WTC11 (cell line): ENCODE data around the gene HPN. TPM values are rescaled to one million over a fixed set of nuclear protein-coding genes. Genes with fewer than 3 reads are reported as not detected.

Experiments used
- ATAC-seq: fragments of 200-7000 bp; cut with Tn5 transposase; 2 replicates; pipeline ENCODE4 v1.10.0; 2021; ENCODE audit warnings: mild to moderate bottlenecking, moderate library complexity
- CTCF ChIA-PET: fragments of 300-600 bp; sonication (Branson Sonifier 250); formaldehyde crosslinking; loops from one replicate; lab custom pipeline; 2021; ENCODE audit warnings: antibody characterized with exemption; lab: Charles Lee
- POLR2A ChIA-PET: fragments of 350-600 bp; sonication (Branson Sonifier 250); formaldehyde crosslinking; loops from one replicate; lab custom pipeline; 2021; ENCODE audit warnings: antibody characterized with exemption; lab: Charles Lee
- DNase-seq: peaks from one replicate; pipeline ENCODE4 v3.0.0; 2021; ENCODE audit warnings: low spot score
- H3K27ac Mint-ChIP-seq: 2 replicates; pipeline ENCODE4 v1.8.0; 2021; ENCODE audit warnings: mixed read lengths
- H3K27me3 Mint-ChIP-seq: 2 replicates; pipeline ENCODE4 v1.8.0; 2021; ENCODE audit warnings: low read depth, mild to moderate bottlenecking, moderate library complexity, mixed read lengths
- H3K36me3 Mint-ChIP-seq: 2 replicates; pipeline ENCODE4 v1.8.0; 2021; ENCODE audit warnings: mixed read lengths
- H3K4me1 Mint-ChIP-seq: 2 replicates; pipeline ENCODE4 v1.8.0; 2022; ENCODE audit warnings: mixed read lengths
- H3K4me3 Mint-ChIP-seq: 2 replicates; pipeline ENCODE4 v1.8.0; 2021; ENCODE audit warnings: mild to moderate bottlenecking, moderate library complexity, mixed read lengths
- H3K9me3 Mint-ChIP-seq: 2 replicates; pipeline ENCODE4 v1.8.0; 2021; ENCODE audit warnings: mixed read lengths
- ARID4B ChIP-seq: sonication (generic); formaldehyde crosslinking; IDR thresholded peaks from 2 replicates; pipeline ENCODE4 v1.8.0; 2023; ENCODE audit warnings: missing genetic modification reagents, mild to moderate bottlenecking, borderline replicate concordance
- ATF3 ChIP-seq: sonication (generic); formaldehyde crosslinking; conservative IDR thresholded peaks from 2 replicates; pipeline ENCODE4 v1.8.1; 2022; ENCODE audit warnings: mild to moderate bottlenecking, missing genetic modification reagents
- ATF6 ChIP-seq: sonication (generic); formaldehyde crosslinking; IDR thresholded peaks from 2 replicates; pipeline ENCODE4 v1.8.1; 2023; ENCODE audit warnings: mild to moderate bottlenecking, missing genetic modification reagents
- CREM ChIP-seq: sonication (generic); formaldehyde crosslinking; IDR thresholded peaks from 2 replicates; pipeline ENCODE4 v1.8.1; 2022; ENCODE audit warnings: mild to moderate bottlenecking, missing genetic modification reagents, moderate library complexity
- E2F5 ChIP-seq: sonication (generic); formaldehyde crosslinking; IDR thresholded peaks from 2 replicates; pipeline ENCODE4 v1.8.1; 2022; ENCODE audit warnings: mild to moderate bottlenecking, moderate library complexity, missing genetic modification reagents
- FOXK1 ChIP-seq: sonication (generic); formaldehyde crosslinking; IDR thresholded peaks from 2 replicates; pipeline ENCODE4 v1.8.0; 2022; ENCODE audit warnings: mild to moderate bottlenecking, moderate library complexity, missing genetic modification reagents
- HMGXB4 ChIP-seq: sonication (generic); formaldehyde crosslinking; IDR thresholded peaks from 2 replicates; pipeline ENCODE4 v1.8.1; 2023; ENCODE audit warnings: mild to moderate bottlenecking, moderate library complexity, missing genetic modification reagents
- JAZF1 ChIP-seq: fragments of 250-450 bp; sonication (Bioruptor Pico); IDR thresholded peaks from 2 replicates; pipeline ENCODE4 v1.9.0; 2021; ENCODE audit warnings: moderate library complexity, mild to moderate bottlenecking, inconsistent platforms
- NR1H2 ChIP-seq: sonication (generic); formaldehyde crosslinking; IDR thresholded peaks from 2 replicates; pipeline ENCODE4 v1.9.0; 2021; ENCODE audit warnings: mild to moderate bottlenecking, moderate library complexity, missing genetic modification reagents
- PRDM15 ChIP-seq: sonication (generic); formaldehyde crosslinking; IDR thresholded peaks from 2 replicates; pipeline ENCODE4 v1.8.0; 2022; ENCODE audit warnings: missing genetic modification reagents
- PRRX2 ChIP-seq: fragments of 250-450 bp; sonication (Bioruptor Pico); IDR thresholded peaks from 2 replicates; pipeline ENCODE4 v1.8.0; 2021; ENCODE audit warnings: mild to moderate bottlenecking
- RELA ChIP-seq: sonication (generic); formaldehyde crosslinking; IDR thresholded peaks from 2 replicates; pipeline ENCODE4 v1.8.1; 2022; ENCODE audit warnings: missing genetic modification reagents, mild to moderate bottlenecking, borderline replicate concordance
- SOX15 ChIP-seq: fragments of 250-450 bp; sonication (Bioruptor Pico); IDR thresholded peaks from 2 replicates; pipeline ENCODE4 v1.9.0; 2021; ENCODE audit warnings: mild to moderate bottlenecking
- USF1 ChIP-seq: sonication (generic); formaldehyde crosslinking; IDR thresholded peaks from 2 replicates; pipeline ENCODE4 v1.8.0; 2022; ENCODE audit warnings: mild to moderate bottlenecking, missing genetic modification reagents
- ZNF396 ChIP-seq: fragments of 250-450 bp; sonication (Bioruptor Pico); IDR thresholded peaks from 2 replicates; pipeline ENCODE4 v1.8.0; 2021; ENCODE audit warnings: mild to moderate bottlenecking, moderate library complexity, borderline replicate concordance
- ZNF416 ChIP-seq: fragments of 250-450 bp; sonication (Bioruptor Pico); IDR thresholded peaks from 2 replicates; pipeline ENCODE4 v1.9.0; 2021; ENCODE audit warnings: mild to moderate bottlenecking, inconsistent platforms
- ZNF423 ChIP-seq: fragments of 250-450 bp; sonication (Bioruptor Pico); IDR thresholded peaks from 2 replicates; pipeline ENCODE4 v2.1.2; 2022; ENCODE audit warnings: mild to moderate bottlenecking, moderate library complexity
- ZNF512 ChIP-seq: sonication (generic); formaldehyde crosslinking; IDR thresholded peaks from 2 replicates; pipeline ENCODE4 v1.8.1; 2022; ENCODE audit warnings: missing genetic modification reagents, borderline replicate concordance
- ZNF671 ChIP-seq: fragments of 250-450 bp; sonication (Bioruptor Pico); IDR thresholded peaks from 2 replicates; pipeline ENCODE4 v1.8.0; 2021; ENCODE audit warnings: mild to moderate bottlenecking
- total RNA-seq: library from RNA; stranded (reverse); gene quantifications from 3 replicates; pipeline ENCODE4 v1.2.3, GENCODE V29; 2021

Gene HPN
- total RNA-seq, 1 experiment from 2014 or later: 20.8 TPM

- TF ChIP-seq PRDM15: no peak
- no peak for TF ChIP-seq CREM
- TF ChIP-seq E2F5 (CRISPR knock-in tag): no peak
- TF ChIP-seq NR1H2 (CRISPR knock-in tag): no peak
- TF ChIP-seq ATF6 (CRISPR knock-in tag): no peak
- TF ChIP-seq PRRX2: no peak
Observed at GRCh38 chr19:35076026-35076370, 34.5 kb downstream of the HPN start (continued).

- no peaks in the 10 kb centered on the region; the same call in 1 of the 2 replicates for H3K27me3 Mint-ChIP-seq
- peaks cover 3% of the 10 kb centered on the region; the same call in 1 of the 2 replicates for H3K4me1 Mint-ChIP-seq
- H3K27ac Mint-ChIP-seq: no peak overlapping the region
- no peak overlapping the region for H3K4me3 Mint-ChIP-seq
- no peaks in the 10 kb centered on the region for H3K36me3 Mint-ChIP-seq
- no peak for TF ChIP-seq ARID4B (CRISPR knock-in tag)
- TF ChIP-seq FOXK1 (CRISPR knock-in tag): no peak
- TF ChIP-seq USF1 (CRISPR knock-in tag): no peak
- no peak for TF ChIP-seq ZNF423 (CRISPR knock-in tag)
- no peak for TF ChIP-seq ZNF396
- TF ChIP-seq ZNF416: no peak
- no peak for TF ChIP-seq JAZF1
- TF ChIP-seq SOX15 (CRISPR knock-in tag): no peak
- no peak for TF ChIP-seq RELA (CRISPR knock-in tag)
- no peak for TF ChIP-seq ATF3 (CRISPR knock-in tag)
- no peak for TF ChIP-seq ZNF671 (CRISPR knock-in tag)
- no peak for TF ChIP-seq HMGXB4
- no peak for TF ChIP-seq ZNF512
- DNase-seq: no peak
- H3K9me3 Mint-ChIP-seq: no peaks in the 10 kb centered on the region
- no peak for ATAC-seq
- CTCF ChIA-PET: no interaction called here
- POLR2A ChIA-PET: no interaction called here
Observed at GRCh38 chr19:35076657-35077056, 35.1 kb downstream of the HPN start.
